Measurements from ENCODE around the gene DHRS4.
A peak's percentile ranks its signal among the peaks of the same experiment; 100 is the strongest.

The DHRS4 gene

DNA sequence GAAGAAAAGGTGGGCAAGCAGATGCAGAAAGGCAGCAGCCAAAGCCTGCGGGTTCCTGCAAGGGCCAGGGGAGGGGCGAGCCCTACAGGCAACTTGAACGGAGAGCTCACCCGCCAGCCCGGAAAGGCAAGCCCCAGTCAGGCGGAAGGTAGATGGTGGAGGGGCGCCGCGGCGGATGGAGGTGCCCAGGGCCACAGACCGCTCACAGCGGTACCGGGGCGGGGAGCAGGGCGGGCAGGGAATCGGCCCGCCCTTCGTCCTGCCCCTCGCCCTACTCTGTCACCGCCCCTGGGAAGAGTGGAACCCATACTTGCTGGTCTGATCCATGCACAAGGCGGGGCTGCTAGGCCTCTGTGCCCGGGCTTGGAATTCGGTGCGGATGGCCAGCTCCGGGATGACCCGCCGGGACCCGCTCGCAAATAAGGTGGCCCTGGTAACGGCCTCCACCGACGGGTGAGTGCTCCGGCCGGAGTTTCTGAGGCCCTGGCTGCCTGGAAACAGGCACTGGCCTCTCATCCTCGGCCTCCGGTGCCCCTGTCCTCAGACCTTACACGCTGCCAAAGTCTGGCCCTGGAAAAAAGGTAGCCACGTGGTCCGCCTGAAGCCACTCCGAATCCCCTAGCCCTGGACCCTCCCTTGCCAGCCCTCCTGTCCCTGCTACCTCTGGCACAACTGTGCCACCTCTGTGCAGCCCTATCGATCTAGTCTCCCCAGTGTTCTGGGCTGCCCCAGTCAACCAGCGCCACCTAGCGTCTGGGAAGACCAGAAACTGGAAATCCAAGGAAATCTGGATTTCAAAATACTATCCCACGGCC lies at the start of gene DHRS4:
Gene DHRS4, plus strand, starts transcription at position 307 of the 815 bp plus-strand sequence. Its CDS starts 19 bp downstream, at position 326.
- TF ChIP-seq, protein P1, sequence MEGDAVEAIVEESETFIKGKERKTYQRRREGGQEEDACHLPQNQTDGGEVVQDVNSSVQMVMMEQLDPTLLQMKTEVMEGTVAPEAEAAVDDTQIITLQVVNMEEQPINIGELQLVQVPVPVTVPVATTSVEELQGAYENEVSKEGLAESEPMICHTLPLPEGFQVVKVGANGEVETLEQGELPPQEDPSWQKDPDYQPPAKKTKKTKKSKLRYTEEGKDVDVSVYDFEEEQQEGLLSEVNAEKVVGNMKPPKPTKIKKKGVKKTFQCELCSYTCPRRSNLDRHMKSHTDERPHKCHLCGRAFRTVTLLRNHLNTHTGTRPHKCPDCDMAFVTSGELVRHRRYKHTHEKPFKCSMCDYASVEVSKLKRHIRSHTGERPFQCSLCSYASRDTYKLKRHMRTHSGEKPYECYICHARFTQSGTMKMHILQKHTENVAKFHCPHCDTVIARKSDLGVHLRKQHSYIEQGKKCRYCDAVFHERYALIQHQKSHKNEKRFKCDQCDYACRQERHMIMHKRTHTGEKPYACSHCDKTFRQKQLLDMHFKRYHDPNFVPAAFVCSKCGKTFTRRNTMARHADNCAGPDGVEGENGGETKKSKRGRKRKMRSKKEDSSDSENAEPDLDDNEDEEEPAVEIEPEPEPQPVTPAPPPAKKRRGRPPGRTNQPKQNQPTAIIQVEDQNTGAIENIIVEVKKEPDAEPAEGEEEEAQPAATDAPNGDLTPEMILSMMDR (IDR thresholded peaks at IDR 0.05): peak; percentile 94
- Histone ChIP-seq H3K79me2 (peaks cover 21% of the 10 kb centered on the region), H3K4me1 (peaks cover 12% of the 10 kb centered on the region), H3K36me3 (ENCODE audit: control insufficient read depth, insufficient read depth, low read length) (no peaks in the 10 kb centered on the region), H3K27me3 (ENCODE audit: control insufficient read depth, insufficient read depth, low read length) (no peaks in the 10 kb centered on the region), H3K27ac (peak within 1 kb of the TSS; percentile 86), H3K9me3 (ENCODE audit: control insufficient read depth, low read length) (no peaks in the 10 kb centered on the region), H3K9ac (peak within 1 kb of the TSS; percentile 47), H3K4me2 (ENCODE audit: low read length) (peak within 1 kb of the TSS; percentile 93), H2AFZ (peak within 1 kb of the TSS; percentile 88), H3K4me3 (ENCODE audit: low read depth, low read length) (peak within 1 kb of the TSS; percentile 81)

DNA sequence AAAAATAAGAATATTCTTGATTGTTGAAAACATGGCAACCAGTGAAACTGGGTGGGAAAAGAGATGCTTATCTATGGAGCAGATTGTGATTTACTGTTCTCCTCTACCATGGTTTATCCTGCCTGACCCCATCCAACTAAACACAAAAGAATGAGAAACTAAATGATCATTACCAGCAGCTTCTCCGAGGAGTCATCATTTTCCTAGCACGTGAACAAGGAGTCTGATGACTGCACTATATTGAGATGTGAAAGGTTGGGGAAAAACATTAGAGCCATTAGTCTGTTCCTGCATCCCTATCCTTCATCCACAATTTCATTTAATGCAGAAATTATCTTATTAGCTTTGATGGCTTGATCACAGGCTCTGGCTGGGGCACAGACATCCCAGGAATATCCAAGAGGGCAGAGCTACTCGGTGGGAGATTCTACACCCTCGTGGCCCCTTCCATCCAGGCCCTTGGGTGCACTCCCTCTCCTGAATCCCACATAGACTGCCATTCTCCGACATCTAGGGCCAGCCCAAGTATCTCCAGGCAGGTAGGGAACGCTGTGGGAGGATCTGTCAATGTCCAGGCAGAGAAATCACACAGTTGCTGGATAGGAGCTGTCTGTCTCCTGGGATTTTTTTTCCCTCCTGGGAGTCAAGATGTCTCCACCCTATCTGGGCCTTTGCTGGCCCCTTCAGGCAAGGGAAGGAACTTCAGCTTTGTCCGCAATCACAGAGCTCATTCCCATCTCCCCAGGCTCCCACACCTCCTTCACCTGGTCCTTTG lies 43.3 kb upstream of the DHRS4 start:
- Histone ChIP-seq H3K27me3 (ENCODE audit: control insufficient read depth, insufficient read depth, low read length) (no peaks in the 10 kb centered on the region), H3K27ac (no peak overlapping the region), H2AFZ (no peak overlapping the region), H3K4me2 (ENCODE audit: low read length) (no peak overlapping the region), H3K4me3 (ENCODE audit: low read depth, low read length) (no peak overlapping the region), H3K9me3 (ENCODE audit: control insufficient read depth, low read length) (no peaks in the 10 kb centered on the region), H3K36me3 (ENCODE audit: control insufficient read depth, insufficient read depth, low read length) (no peaks in the 10 kb centered on the region), H3K9ac (no peak overlapping the region), H3K4me1 (no peaks in the 10 kb centered on the region), H3K79me2 (no peaks in the 10 kb centered on the region)
- TF ChIP-seq, protein P1 (IDR thresholded peaks at IDR 0.05): peak; percentile 85

DNA sequence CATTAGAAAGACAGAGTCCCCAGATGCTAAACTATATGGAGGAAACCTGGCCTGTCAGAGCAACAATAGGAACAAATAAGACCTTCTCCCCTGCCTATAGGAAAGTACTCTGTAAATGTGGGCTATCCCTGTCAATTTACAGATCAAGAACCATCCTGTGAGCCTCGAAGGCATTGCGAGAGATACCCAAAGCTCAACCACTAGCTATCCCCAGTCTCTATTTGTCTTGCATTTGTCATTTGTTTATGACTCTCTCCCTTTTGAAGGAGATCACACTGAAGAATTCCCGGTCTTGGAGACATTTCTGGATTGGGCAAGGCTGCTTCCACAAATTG lies 42.7 kb upstream of the DHRS4 start:
- Histone ChIP-seq H3K4me1 (no peaks in the 10 kb centered on the region), H3K27me3 (ENCODE audit: control insufficient read depth, insufficient read depth, low read length) (no peaks in the 10 kb centered on the region), H3K36me3 (ENCODE audit: control insufficient read depth, insufficient read depth, low read length) (no peaks in the 10 kb centered on the region), H3K4me2 (ENCODE audit: low read length) (no peak overlapping the region), H3K9ac (no peak overlapping the region), H3K9me3 (ENCODE audit: control insufficient read depth, low read length) (no peaks in the 10 kb centered on the region), H2AFZ (no peak overlapping the region), H3K4me3 (ENCODE audit: low read depth, low read length) (no peak overlapping the region), H3K79me2 (no peaks in the 10 kb centered on the region), H3K27ac (no peak overlapping the region)
- TF ChIP-seq, protein P1 (IDR thresholded peaks at IDR 0.05): no peak

DNA sequence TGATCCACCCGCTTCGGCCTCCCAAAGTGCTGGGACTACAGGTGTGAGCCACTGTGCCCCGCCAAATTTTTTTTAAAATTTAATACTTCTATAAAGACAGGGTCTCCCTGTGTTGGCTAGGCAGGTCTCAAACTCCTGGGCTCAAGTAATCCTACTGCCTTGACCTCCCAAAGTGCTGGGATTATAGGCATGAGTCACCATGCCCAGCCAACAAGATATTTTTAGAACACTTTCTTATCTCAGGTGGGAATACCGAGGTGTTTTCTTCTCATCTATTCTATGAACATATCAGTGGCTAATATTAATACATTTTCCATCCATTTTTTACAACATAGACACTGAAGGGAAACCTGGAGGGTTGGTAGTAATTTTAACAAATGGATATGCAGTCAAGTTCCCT lies 38.0 kb upstream of the DHRS4 start:
- Histone ChIP-seq H3K9ac (no peak overlapping the region), H3K36me3 (ENCODE audit: control insufficient read depth, insufficient read depth, low read length) (no peaks in the 10 kb centered on the region), H3K27me3 (ENCODE audit: control insufficient read depth, insufficient read depth, low read length) (no peaks in the 10 kb centered on the region), H3K9me3 (ENCODE audit: control insufficient read depth, low read length) (no peaks in the 10 kb centered on the region), H3K79me2 (no peaks in the 10 kb centered on the region), H3K4me3 (ENCODE audit: low read depth, low read length) (no peak overlapping the region), H3K4me2 (ENCODE audit: low read length) (no peak overlapping the region), H2AFZ (no peak overlapping the region), H3K27ac (no peak overlapping the region), H3K4me1 (no peaks in the 10 kb centered on the region)
- TF ChIP-seq, protein P1 (IDR thresholded peaks at IDR 0.05): no peak
